HG03280 (cell line): ENCODE results near the gene ANKRD50.

ENCODE experiments used
- ATAC-seq: cut with Tn5 transposase; IDR thresholded peaks from one replicate; pipeline ENCODE4 v1.9.1; 2021; ENCODE audit warnings: mild to moderate bottlenecking, moderate library complexity; ENCODE audit not compliant: unreplicated experiment

ANKRD50 gene

DNA sequence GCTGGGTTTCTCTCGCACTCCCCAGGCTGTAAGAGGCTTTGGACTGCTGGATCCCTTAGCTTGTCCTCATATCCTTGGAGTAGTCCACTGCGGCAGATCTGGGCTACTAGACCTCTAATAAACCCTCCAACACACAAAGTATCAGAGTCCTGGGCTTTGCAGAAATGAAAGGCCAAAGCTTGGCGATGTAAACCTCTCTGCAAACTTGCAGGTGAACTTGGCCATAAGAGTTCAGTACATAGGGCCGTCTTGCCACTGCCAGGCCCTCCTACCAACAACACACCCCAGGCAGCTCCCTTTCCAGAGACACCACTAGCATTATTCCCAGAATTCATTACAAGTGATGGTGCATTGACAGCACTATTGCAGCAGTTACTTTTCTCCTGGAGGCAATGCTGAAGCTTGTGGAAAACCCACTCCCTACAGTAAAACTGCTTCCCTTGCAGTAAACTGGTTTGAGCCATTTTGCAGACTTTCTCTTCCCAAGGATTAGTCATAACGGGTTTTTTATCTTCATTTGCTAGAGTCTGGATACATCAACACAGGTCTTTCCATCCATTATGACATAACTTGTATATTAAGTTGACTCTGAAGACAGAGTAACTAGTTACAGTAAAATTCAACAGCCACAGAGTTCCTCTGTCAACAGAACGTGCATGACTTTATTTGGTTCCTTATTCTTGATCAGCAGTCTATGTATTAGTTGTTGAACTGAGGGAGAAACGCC is 2.4 kb downstream of the ANKRD50 start:
- ATAC-seq: no peak

DNA sequence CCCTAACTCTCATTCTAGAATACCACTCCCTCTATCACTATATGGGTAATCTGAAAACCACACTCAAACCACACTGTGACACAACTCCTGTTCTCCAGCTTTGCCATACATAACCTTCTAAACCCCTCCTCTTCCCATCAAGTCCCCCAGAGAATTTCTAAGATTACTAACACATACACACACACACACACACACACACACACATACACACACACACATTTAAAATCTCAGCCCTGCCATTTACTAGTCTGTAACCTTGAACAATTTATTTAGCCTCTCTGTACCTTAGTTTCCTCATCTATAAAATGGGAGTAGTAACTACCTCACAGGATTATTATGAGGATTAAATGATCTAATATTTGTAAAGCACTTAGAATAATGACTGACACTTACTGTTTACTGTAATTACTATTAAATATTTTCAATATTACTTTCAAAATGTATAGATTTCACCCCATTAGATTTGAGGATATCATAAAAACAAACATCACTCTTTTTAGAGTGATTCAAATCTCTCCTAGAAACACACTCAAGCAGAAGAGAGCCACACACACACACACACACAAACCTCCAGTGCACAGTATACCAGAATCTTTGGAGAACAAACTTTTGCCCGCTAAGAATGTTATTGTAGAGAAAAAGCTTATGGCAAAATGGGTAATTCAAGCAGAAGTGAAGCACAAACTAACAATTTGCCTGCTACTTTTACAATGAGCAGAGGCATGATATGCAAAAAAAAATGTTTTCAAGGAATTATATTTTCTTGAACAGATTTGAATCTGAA is 3.8 kb downstream of the ANKRD50 start:
- no peak for ATAC-seq

DNA sequence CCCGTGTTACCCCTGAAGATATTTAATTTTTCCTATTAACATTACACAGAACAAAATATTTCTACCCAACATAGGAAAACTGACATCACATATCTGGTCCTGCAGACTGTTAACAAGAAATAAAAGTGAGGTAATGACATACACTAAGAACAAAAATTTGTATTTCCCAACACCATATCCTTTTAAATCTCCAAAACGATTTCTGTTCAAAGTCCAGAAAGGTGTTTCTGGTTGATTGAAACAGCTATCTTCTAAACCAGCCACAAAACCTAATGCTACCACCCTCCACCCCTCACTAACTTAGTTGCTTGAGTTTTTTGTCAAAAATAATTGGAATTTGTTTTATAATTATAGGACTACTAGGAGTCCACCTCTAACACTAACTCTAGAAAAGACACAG is 7.1 kb downstream of the ANKRD50 start:
- ATAC-seq: no peak

DNA sequence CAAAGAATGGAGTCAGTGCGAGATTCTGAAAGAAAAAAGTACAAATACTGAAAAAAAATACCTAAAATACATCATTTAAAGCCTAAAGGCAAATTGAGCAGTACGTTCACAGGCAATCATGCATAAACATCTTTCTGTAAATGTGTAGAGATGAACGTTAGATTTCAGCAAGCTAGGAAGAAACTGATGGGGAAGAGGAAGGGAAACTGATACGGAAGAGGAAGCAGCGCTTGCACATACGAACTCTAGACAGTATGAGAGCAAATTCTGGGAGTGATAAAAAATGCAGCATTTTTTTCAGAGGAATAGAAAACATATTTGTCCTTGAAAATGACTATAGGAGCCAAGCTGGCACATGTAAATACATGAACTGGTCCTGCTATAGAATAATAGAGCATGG is 9.4 kb downstream of the ANKRD50 start:
- no peak for ATAC-seq

DNA sequence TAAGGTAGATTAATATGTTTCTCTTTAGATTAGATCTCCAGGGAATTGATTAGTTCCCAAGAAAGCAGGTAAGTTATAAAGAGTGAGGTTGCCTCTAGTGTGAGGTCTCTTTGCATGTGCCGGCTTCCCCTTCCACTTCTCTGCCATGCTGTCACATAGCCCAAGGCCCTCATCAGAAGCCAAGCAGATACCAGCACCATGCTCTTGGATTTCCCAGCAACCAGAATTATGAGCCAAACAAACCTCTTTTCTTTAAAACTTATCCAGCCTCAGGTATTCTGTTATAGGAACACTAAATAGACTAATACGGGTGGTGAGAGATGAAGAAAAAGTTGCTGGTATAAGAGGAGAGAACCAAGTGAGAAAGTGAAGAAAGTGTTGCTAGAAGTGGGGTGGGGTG is 15.1 kb downstream of the ANKRD50 start:
- no peak for ATAC-seq

DNA sequence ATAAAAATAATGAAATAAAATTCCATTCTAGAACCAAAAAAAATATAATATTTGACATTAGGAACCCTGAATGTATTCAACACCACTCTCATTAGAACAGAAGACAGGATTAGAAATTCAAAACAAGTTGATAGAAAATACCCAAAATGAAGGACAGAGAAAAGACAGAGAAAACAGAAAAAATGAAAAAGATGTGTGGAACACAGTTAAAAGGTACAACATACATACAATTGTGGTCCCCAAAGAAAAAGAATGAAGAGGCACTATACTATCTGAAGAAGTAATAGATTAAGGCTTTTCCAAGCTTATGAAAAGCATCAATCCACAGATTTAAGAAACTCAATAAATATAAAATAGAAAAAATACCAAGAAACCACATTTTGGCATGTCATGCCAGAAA is 16.4 kb downstream of the ANKRD50 start:
- no peak for ATAC-seq

DNA sequence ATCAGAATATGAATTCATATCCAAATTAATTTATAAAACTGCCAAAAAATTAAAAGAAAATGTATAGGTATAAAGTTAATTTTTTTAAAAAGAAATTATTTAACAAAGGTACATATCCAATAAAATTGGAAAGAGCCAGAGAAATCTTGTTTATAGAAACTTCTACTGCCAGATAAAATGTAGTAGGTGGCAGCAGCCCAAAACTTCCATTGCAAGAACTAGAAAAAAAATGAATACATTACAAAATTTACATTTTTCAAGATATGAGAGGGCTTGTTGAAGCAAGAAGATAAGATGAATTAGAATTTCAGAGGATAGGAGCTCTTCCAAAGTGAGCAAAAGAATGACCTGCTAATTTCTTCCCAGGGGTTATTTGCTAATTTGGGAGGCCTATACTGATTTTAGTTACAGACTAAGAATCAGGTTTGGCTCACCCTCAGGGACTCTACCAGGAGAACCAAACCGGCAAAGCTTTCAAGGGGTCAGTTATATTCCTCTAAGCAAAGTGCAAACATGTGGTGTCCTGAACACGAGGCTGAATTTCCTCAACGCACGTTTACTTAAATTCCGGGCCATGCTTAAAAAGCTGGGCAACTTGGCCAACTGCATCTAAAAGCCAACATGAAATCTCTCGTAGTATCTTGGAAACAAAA is 17.5 kb downstream of the ANKRD50 start:
- no peak for ATAC-seq

DNA sequence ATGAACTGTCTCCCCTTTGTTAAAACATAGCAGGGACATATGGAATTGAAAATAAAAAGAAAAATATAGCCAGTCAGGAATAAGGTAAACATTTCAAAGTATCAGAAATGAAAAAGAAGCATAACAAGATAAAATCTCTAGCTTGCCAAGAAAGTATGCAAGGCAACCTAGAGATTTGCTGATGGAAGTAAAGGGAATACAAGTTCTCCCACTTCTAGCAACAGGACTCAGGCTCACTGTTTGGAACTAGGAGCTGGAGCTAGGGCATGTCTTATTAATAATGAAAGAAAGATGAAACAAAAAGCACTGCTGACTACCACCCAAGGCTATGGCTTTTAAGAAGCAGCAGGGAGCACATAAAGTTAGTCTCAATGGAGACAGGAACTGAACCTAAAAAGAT is 18.2 kb downstream of the ANKRD50 start:
- ATAC-seq: no peak

DNA sequence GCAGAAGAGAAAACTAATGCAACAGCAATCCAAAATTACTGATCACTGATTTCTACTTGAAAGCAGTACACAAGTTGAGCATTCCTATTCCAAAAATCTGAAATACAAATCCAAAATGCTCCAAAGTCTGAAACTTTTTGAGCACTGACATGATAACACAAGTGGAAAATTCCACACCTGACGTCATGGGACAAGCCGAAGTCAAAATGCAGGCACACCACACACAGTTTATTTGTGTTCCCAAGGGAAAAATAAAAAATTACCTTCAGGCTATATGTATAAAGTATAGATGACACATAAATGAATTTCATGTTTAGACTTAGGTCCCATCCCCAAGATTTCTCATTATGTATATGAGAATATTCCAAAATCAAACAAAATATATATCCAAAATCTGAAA is 20.7 kb downstream of the ANKRD50 start:
- ATAC-seq: no peak

DNA sequence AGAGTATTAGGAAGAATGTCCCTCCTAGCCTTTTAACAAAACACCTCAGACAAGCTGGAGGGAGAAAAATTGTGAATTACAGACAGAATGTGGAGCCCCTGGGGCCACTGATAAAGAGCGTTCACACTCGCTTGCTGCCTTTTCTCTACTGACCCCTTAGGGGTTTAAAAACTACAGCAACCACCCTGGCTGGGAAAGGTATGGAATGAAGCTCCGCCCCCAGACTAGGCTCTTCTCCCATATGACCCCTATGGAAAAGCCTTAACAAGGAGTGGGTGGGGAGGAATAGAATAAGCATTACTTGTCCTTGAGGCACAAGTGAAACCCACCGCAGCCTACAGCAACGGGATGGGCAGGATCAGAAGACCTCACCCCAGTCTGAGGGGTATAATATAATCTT is 26.3 kb downstream of the ANKRD50 start:
- ATAC-seq: no peak

DNA sequence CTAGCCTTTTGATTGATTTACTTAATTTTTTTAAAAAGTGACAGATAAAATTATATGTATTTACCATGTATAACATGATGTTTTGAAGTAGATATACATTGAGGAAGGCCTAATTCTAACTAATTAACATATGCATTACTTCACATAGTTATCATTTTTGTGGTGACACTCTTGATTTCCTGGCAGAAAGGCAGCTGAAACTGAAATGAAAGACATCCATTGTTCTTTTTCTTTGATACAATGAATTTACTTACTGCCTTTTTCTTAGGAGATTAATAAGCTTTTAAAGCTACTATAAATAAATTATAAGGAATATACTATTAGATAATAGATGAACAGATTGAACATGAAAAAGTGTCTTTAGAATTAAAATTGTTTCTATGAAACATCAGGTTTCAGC is 26.7 kb downstream of the ANKRD50 start:
- ATAC-seq: no peak

DNA sequence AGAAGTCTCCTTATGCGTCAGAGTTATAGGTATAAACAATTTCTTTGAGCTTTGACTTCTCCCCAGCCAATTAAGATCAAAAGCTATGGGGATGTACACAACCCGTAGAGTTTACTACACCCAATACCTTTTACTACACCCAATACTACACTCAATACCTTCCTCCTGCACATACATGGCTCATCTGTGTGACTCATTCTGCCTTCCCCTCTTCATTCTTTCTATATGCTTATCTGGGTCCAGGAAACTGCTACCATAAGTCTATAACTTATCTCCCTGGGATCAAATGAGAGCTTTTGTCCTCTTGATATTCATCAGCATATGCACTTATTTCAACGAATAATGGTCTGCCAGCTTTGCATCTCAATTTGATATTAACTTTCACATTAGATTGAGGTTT is 28.2 kb downstream of the ANKRD50 start:
- no peak for ATAC-seq

DNA sequence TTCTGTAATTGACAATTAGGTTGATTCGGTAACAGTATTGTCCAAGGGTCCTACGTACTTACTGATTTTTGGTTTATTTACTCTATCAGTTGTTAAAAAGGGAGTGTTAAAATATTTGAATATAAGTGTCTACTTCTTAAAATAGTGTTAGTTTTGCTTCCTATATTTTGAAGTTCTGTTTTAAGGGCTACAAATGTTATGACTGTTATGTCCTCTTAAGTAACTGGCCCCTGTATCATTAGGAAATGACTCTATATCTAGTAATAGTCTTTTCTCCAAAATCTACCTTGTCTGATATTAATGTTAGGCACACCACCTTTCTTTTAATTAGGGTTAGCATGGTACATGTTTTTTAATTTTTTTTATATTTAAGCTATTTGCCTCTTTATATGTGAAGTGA is 30.1 kb downstream of the ANKRD50 start:
- ATAC-seq: no peak

DNA sequence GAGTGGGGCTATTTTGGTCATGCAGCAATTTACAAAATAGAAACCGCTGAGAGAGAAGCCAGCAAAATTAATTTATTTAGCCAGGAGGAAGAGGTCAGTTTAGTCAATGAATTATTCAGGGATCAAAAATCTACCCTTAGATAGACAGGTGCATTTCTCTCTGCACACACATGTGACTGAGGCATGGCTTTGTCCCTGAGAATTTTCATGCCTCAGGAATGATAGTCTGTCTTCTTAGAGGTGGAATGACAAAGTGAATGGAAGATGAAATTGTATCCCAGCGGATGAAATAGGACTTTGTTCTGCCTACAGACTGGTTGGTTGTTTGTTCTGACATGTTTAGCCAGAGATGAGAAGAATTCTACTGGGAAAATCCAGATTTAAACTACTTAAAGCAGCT is 46.0 kb downstream of the ANKRD50 start:
- no peak for ATAC-seq

DNA sequence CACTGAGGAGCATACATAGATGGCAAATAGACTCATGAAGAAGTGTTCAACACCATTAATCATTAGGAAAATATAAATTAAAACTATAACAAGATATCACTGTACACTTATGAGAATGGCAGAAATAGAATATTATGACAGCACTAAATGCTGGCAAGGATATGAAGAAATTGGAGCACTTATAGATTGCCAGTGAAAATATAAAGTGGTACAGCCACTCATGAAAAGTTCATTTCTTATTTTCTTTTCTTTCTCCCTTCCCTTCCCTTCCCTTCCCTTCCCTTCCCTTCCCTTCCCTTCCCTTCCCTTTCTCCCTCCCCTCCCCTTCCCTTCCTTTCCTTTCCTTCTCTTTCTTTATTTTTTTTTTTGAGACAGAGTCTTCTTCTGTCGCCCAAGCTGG is 53.7 kb downstream of the ANKRD50 start:
- ATAC-seq: no peak

DNA sequence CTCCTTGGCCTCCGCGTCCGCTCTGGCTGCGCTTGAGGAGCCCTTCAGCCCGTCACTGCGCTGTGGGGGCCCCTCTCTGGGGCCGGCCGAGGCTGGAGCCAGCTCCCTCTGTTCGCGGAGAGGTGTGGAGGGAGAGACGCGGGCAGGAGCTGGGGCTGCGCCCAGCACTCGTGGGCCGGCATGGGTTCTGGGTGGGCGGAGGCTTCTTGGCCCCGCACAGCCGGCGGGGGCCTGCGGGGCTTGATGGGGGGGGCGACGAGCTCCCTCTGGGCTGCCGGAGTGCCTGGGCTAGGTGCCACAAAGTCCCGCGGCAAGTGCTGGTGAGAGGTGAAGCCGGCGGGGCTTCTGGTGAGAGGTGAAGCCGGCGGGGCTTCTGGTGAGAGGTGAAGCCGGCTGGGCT is 61.9 kb downstream of the ANKRD50 start:
- ATAC-seq: no peak

DNA sequence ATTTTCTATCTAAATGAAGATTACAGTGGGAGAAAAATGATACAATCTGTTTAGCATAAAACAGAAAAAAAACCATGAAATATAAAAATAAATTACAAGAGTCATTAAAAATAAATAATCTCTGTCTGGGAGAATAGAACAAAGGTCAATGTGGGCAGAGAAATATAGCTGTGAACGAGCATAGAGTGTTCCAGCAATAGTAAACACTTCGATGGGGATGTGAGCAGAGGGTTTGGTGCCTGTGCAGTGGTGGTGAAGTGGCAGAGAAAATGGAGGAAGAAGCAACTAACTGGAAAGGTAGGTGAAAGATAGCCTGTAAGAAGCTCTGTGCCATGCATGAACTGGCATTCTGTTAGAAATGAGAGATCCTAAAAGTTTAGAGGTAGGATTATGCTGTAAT is 64.9 kb downstream of the ANKRD50 start:
- no peak for ATAC-seq

DNA sequence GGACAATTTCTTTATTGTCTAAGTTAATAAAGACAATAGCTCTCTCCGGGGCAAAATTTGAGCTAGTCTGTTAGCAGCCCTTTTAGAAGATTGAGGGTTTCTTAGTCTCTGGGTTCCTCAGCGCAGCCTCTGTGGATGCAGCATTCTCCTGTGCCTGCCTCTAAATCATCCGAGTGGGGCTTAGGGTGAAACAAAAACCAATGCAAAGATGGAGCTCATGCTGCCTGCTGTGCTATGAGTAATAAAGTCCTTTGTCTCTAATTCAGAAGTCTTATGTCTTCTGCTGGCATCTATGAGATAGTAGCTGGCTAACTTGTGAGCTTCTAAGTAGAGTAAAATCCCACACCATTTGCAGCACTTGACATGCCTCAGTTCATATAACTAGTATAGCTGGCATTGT is 67.9 kb downstream of the ANKRD50 start:
- no peak for ATAC-seq

DNA sequence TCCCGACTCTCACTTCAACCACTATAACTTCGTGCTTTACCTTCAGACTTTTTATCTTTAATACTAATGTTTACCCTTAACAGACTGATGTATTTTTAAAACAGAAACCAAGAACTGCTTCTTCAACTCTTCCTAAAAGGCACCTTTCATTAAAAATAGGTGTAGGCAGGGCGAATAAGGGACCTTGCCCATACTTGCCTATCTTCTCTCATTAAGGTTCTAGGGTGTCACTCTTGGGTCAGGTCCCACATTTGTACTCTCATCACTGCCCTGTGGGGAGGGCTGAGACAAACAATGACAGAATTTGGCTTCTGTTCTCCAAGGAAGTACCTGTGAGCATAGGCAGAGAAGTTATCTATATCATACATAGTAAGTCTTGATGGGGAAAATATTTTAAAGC is 69.7 kb downstream of the ANKRD50 start:
- no peak for ATAC-seq

DNA sequence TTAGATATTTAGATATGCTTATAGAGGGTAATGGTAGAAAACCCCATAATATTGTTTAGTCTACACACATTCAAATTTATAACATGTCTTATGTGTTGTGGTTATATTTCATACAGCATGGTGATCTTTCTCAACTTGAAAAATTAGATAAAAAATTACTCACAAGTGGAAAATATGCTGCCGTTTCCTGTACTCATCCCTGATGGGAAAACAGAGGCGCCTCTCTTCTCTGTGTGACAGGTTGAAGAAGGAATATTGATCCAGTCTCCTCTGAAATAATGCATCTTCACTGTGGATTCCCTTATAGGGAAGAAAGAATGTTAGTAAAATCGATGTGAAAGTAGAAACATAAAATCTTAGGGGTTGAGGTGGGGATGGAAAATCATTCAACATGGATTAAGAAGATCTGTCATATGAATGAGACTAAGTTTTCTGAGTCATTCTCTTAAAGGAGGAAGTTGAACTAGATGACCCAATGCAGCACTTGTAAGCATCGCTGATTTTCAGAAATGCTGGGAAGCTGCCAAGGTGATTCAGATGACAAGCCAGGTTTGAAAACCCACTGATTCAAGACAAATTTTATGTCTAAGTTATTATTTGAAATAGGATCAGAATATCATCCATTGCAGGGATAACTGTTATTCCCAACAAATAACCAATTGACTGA is 70.7 kb downstream of the ANKRD50 start:
- ATAC-seq: no peak

DNA sequence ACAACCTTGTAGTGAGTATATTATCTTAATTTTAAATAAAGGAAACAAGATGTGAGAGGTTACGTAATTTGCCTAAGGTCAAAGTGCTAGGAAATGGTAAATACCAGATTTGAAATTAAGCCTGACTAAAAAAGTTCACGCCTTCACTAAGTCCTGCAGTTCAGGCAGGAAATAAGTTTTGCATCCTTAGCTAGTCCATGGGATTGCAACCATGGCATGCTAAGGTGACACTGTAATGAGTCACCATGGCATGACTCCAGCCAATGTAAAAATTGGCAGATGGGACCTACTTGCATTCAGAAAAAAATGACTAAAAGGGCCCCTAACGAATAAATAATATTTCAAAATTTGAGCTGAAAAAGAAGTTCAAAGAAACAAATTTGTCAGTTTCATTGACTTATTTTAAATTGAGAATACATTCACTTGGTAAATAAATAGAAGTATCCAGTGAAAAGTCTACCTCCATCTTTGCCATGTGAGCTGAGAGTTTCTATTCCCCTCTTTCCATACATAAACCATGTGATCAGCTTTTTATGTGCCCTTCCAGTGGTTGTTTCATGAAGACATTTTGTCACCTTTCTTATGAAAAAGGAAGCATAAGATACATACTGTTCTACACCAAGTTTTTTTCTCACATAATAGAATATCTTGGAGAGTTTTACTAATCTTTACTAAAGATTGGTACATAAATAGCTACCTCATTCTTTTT is 72.4 kb downstream of the ANKRD50 start:
- no peak for ATAC-seq
